Naive thymus-derived CD8-positive, alpha-beta T cell (primary cell): ENCODE data around the gene LMBR1. TPM values are rescaled to one million over a fixed set of nuclear protein-coding genes. Genes with fewer than 3 reads are reported as not detected.
A peak's percentile ranks its signal among the peaks of the same experiment; 100 is the strongest.

Source experiments
- ATAC-seq, 2 donors: fragments of 150-1000 bp; cut with Tn5 transposase in 1 of 2; sonication (Bioruptor Pico), chemical (Tn5 transposase) in 1 of 2; 1 replicate in 1 of 2; 2 replicates in 1 of 2; pipeline ENCODE4 v1.10.0; 2021; ENCODE audit warnings: mild to moderate bottlenecking in 2 of 2, moderate library complexity in 2 of 2
- POLR2A ChIA-PET: fragments of 350-600 bp; sonication (Branson Sonifier 250); formaldehyde crosslinking; loops from one replicate; lab custom pipeline; 2021; ENCODE audit warnings: antibody characterized with exemption; lab: Charles Lee
- DNase-seq, 10 donors: peaks; one replicate each; pipeline versions ENCODE4 v3.0.0 to v3.0.0-alpha.2; 2020 to 2022
- H3K27ac Mint-ChIP-seq, 10 donors: one replicate each; pipeline ENCODE4 v1.8.0; 2020 to 2022; ENCODE audit warnings: mild to moderate bottlenecking in 10 of 10, mixed read lengths in 10 of 10, moderate library complexity in 4 of 10, inconsistent platforms in 1 of 10
- H3K27me3 Mint-ChIP-seq, 5 donors: one replicate each; pipeline ENCODE4 v1.8.0; 2021 to 2022; ENCODE audit warnings: mixed read lengths in 5 of 5
- H3K36me3 Mint-ChIP-seq, 3 donors: one replicate each; pipeline ENCODE4 v1.8.0; 2020 to 2022; ENCODE audit warnings: mixed read lengths in 3 of 3, mild to moderate bottlenecking in 2 of 3, inconsistent platforms in 1 of 3
- H3K4me1 Mint-ChIP-seq, 4 donors: one replicate each; pipeline ENCODE4 v1.8.0; 2021 to 2022; ENCODE audit warnings: mixed read lengths in 4 of 4
- H3K4me3 Mint-ChIP-seq, 10 donors: one replicate each; pipeline ENCODE4 v1.8.0; 2020 to 2022; ENCODE audit warnings: mild to moderate bottlenecking in 10 of 10, mixed read lengths in 10 of 10, moderate library complexity in 6 of 10, inconsistent platforms in 1 of 10
- H3K9me3 Mint-ChIP-seq, 9 donors: one replicate each; pipeline ENCODE4 v1.8.0; 2020 to 2022; ENCODE audit warnings: mixed read lengths in 9 of 9, mild to moderate bottlenecking in 3 of 9, inconsistent platforms in 1 of 9, moderate library complexity in 1 of 9
- polyA plus RNA-seq, 3 donors: library from polyadenylated mRNA; unstranded; fragments of 300-500 nt; fragmentation: Illumina TruSeq; gene quantifications; one replicate each; pipeline ENCODE4 v1.2.3, GENCODE V29; 2021
- total RNA-seq, 8 experiments: library from RNA in 2 of 8; stranded (reverse) in 2 of 8; gene quantifications; one replicate each; pipeline ENCODE4 v1.2.3 and lab custom pipeline; 2021 to 2026

Gene LMBR1
- total and polyA plus RNA-seq, 5 experiments from 2014 or later = 41.9 to 157 (median 45.9) TPM

- POLR2A ChIA-PET = no interaction called here
- H3K36me3 Mint-ChIP-seq = peaks cover 31 to 68% (median 50%) of the 10 kb centered on the region in 3 donors
Measured at GRCh38 chr7:156759579-156760202, 133.3 kb downstream of the LMBR1 start.

GRCh38 chr7:156759143-156759542 lies 133.8 kb downstream of the LMBR1 start:
- H3K27me3 Mint-ChIP-seq = no peaks in the 10 kb centered on the region
- no peak overlapping the region for H3K27ac Mint-ChIP-seq
- peaks cover 31 to 65% (median 50%) of the 10 kb centered on the region in 3 donors for H3K36me3 Mint-ChIP-seq
- no peak for ATAC-seq
- peaks cover 0 to 13% (median 6%) of the 10 kb centered on the region in 9 donors for H3K9me3 Mint-ChIP-seq
- H3K4me3 Mint-ChIP-seq = no peak overlapping the region
- no peak for DNase-seq
- POLR2A ChIA-PET = no interaction called here
- H3K4me1 Mint-ChIP-seq = no peaks in the 10 kb centered on the region

More at GRCh38 chr7:156759579-156760202, 133.3 kb downstream of the LMBR1 start:
- H3K27ac Mint-ChIP-seq = no peak overlapping the region
- H3K27me3 Mint-ChIP-seq = no peaks in the 10 kb centered on the region
- no peak for DNase-seq
- H3K9me3 Mint-ChIP-seq = peaks cover 0 to 13% (median 6%) of the 10 kb centered on the region in 9 donors
- no peak for ATAC-seq
- H3K4me1 Mint-ChIP-seq = no peaks in the 10 kb centered on the region
- H3K4me3 Mint-ChIP-seq = no peak overlapping the region

- POLR2A ChIA-PET = no interaction called here
- H3K4me3 Mint-ChIP-seq = no peak overlapping the region
- H3K9me3 Mint-ChIP-seq = no peaks in the 10 kb centered on the region
- no peaks in the 10 kb centered on the region for H3K27me3 Mint-ChIP-seq
- no peak for ATAC-seq
- DNase-seq = no peak
- H3K36me3 Mint-ChIP-seq = peaks cover 11 to 33% (median 22%) of the 10 kb centered on the region in 3 donors
- peaks cover 0 to 3% (median 1%) of the 10 kb centered on the region in 4 donors for H3K4me1 Mint-ChIP-seq
- H3K27ac Mint-ChIP-seq = peak overlapping the region in 1 of 10 donors; percentile 38
Measured at GRCh38 chr7:156754201-156754600, 138.8 kb downstream of the LMBR1 start.

GRCh38 chr7:156753630-156754029 lies 139.4 kb downstream of the LMBR1 start:
- Mint-ChIP-seq H3K4me3 (no peak overlapping the region), H3K36me3 (peaks cover 12 to 32% (median 21%) of the 10 kb centered on the region in 3 donors)

GRCh38 chr7:156753229-156753560 lies 139.8 kb downstream of the LMBR1 start:
- Mint-ChIP-seq H3K4me1 (peaks cover 0 to 5% (median 1%) of the 10 kb centered on the region in 4 donors), H3K27me3 (no peaks in the 10 kb centered on the region), H3K36me3 (peaks cover 9 to 30% (median 19%) of the 10 kb centered on the region in 3 donors), H3K4me3 (no peak overlapping the region), H3K27ac (no peak overlapping the region), H3K9me3 (no peaks in the 10 kb centered on the region)
- ATAC-seq (no peak), DNase-seq (no peak)
- POLR2A ChIA-PET = no interaction called here

More at GRCh38 chr7:156753630-156754029, 139.4 kb downstream of the LMBR1 start:
- ATAC-seq = no peak
- peaks cover 0 to 3% (median 1%) of the 10 kb centered on the region in 4 donors for H3K4me1 Mint-ChIP-seq
- DNase-seq = no peak
- POLR2A ChIA-PET = no interaction called here
- H3K27ac Mint-ChIP-seq = peak overlapping the region in 1 of 10 donors; percentile 58
- H3K9me3 Mint-ChIP-seq = no peaks in the 10 kb centered on the region
- H3K27me3 Mint-ChIP-seq = no peaks in the 10 kb centered on the region

GRCh38 chr7:156752367-156753228 lies 140.4 kb downstream of the LMBR1 start:
- Mint-ChIP-seq H3K36me3 (peaks cover 9 to 29% (median 19%) of the 10 kb centered on the region in 3 donors), H3K4me1 (peaks cover 0 to 5% (median 1%) of the 10 kb centered on the region in 4 donors), H3K9me3 (no peaks in the 10 kb centered on the region), H3K4me3 (no peak overlapping the region), H3K27me3 (no peaks in the 10 kb centered on the region), H3K27ac (no peak overlapping the region)
- DNase-seq (no peak), ATAC-seq (no peak)
- POLR2A ChIA-PET = no interaction called here

DNA sequence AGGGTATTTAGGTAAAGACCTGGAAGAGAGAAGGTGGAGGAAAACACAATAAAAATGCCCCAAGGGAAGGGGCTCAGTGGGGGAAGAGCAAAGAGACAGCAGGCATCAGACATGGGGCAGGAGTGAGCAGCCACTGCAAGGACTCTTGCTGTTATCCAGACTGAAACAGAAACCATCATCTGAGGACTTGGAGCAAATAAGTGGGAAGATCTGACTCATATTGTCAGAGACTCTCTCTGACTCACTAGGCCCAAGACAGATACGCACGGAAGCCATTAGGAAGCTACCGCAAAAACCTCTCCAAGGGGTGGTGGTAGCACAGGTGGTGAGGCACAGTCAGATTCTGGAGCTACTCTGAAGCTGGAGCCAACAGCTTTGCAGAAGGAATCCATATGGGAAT lies 141.7 kb downstream of the LMBR1 start:
- peak overlapping the region in 1 of 10 donors; percentile 27 for H3K27ac Mint-ChIP-seq
- H3K27me3 Mint-ChIP-seq = no peaks in the 10 kb centered on the region
- H3K4me1 Mint-ChIP-seq = peaks cover 0 to 5% (median 1%) of the 10 kb centered on the region in 4 donors
- H3K4me3 Mint-ChIP-seq = no peak overlapping the region
- POLR2A ChIA-PET = no interaction called here
- ATAC-seq = no peak
- H3K36me3 Mint-ChIP-seq = peaks cover 9 to 25% (median 19%) of the 10 kb centered on the region in 3 donors
- H3K9me3 Mint-ChIP-seq = no peaks in the 10 kb centered on the region
- no peak for DNase-seq

DNA sequence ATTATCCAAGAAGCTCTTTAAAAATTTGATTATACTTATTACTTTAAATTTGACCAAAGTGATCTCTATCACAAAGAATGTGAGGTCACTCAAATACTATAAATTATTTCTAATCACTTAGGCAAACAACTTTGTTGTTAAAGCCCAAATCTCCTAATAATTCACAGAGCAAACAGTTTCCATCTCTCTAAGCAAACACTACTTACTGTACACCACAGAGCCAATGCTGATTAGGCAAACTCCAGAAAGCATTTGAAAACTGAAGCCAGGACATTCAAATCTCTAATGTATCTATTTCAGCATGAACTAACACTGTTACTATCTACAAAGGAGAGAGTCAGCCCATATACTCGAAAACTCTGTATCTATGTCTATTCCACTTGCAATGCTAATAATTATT lies 145.3 kb downstream of the LMBR1 start:
- Mint-ChIP-seq H3K36me3 (peaks cover 30 to 37% (median 31%) of the 10 kb centered on the region in 3 donors), H3K27me3 (no peaks in the 10 kb centered on the region), H3K9me3 (peaks cover 0 to 11% (median 0%) of the 10 kb centered on the region in 9 donors), H3K4me3 (no peak overlapping the region), H3K4me1 (peaks cover 0 to 8% (median 3%) of the 10 kb centered on the region in 4 donors), H3K27ac (no peak overlapping the region)
- POLR2A ChIA-PET = no interaction called here
- ATAC-seq (no peak), DNase-seq (no peak)

DNA sequence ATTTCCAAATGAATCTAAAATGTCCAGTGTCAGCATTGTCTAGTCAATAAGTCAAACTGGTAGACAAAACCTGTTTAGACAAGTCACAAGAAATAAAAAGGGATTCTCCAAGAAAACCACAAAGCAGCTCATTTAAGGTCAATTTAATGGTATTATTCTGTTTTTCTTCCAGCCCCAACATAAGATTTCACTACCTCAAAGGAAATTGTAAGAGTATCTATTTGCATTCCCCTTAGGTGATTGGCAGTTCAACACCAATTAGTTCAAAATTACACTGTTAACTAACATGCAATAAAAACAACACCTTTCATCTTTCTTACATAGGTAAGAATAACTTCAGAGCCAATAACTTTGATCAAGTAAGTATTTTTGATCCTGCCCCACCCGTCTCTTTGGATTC lies 146.1 kb downstream of the LMBR1 start:
- H3K9me3 Mint-ChIP-seq = peaks cover 0 to 19% (median 3%) of the 10 kb centered on the region in 9 donors
- POLR2A ChIA-PET = no interaction called here
- peaks cover 39 to 45% (median 40%) of the 10 kb centered on the region in 3 donors for H3K36me3 Mint-ChIP-seq
- ATAC-seq (no peak), DNase-seq (no peak)
- H3K27me3 Mint-ChIP-seq = no peaks in the 10 kb centered on the region
- no peak overlapping the region for H3K27ac Mint-ChIP-seq
- H3K4me3 Mint-ChIP-seq = no peak overlapping the region
- peaks cover 0 to 9% (median 5%) of the 10 kb centered on the region in 4 donors for H3K4me1 Mint-ChIP-seq

DNA sequence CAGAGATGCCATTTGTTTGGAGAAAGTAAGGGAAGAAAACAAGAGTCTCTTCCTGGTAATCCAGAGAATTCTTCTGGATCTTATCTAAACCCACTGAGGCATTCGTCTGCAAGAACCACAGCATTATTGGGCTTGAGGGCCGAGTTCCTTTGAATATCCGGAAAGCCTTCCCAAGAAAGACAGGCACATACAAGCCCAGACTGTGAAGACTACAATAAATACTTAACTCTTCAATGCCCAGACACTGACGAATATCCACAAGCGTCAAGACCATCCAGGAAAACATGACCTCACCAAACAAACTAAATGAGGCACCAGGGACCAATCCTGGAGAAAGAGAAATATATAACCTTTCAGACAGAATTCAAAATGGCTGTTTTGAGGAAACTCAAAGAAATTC lies 153.4 kb downstream of the LMBR1 start:
- ATAC-seq (no peak), DNase-seq (no peak)
- H3K4me1 Mint-ChIP-seq = peaks cover 3 to 10% (median 7%) of the 10 kb centered on the region in 4 donors
- POLR2A ChIA-PET = no interaction called here
- H3K9me3 Mint-ChIP-seq = peaks cover 12 to 48% (median 25%) of the 10 kb centered on the region in 9 donors
- no peak overlapping the region for H3K27ac Mint-ChIP-seq
- peaks cover 61 to 69% (median 65%) of the 10 kb centered on the region in 3 donors for H3K36me3 Mint-ChIP-seq
- H3K4me3 Mint-ChIP-seq = no peak overlapping the region
- no peaks in the 10 kb centered on the region for H3K27me3 Mint-ChIP-seq

DNA sequence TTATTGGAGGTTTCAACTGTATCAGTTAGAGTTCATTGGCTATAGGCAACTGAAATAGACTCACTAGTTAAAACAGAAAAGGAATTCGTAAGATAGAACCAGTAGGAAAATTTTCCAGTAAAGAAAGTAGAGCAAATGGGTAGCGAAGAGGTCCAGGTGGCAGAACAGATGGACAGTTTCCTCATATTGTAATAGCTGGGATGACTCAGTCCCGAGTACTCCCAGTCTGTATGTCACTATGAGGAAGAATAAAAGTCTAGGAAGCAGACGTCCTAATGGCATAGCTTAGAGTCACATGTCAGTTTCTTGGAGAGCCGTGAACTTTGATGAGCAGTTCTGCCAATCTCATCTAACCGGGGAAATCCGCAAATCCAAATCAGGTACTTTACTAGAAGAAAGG lies 157.1 kb downstream of the LMBR1 start:
- no peak for DNase-seq
- no peak overlapping the region for H3K4me3 Mint-ChIP-seq
- peaks cover 12 to 48% (median 39%) of the 10 kb centered on the region in 9 donors for H3K9me3 Mint-ChIP-seq
- H3K27me3 Mint-ChIP-seq = no peaks in the 10 kb centered on the region
- peaks cover 0 to 6% (median 4%) of the 10 kb centered on the region in 4 donors for H3K4me1 Mint-ChIP-seq
- H3K27ac Mint-ChIP-seq = no peak overlapping the region
- H3K36me3 Mint-ChIP-seq = peaks cover 69 to 75% (median 71%) of the 10 kb centered on the region in 3 donors
- no peak for ATAC-seq
- POLR2A ChIA-PET = no interaction called here

- Mint-ChIP-seq H3K27ac (no peak overlapping the region), H3K9me3 (peaks cover 12 to 48% (median 39%) of the 10 kb centered on the region in 9 donors), H3K4me1 (peaks cover 0 to 4% (median 0%) of the 10 kb centered on the region in 4 donors), H3K27me3 (no peaks in the 10 kb centered on the region), H3K4me3 (no peak overlapping the region), H3K36me3 (peaks cover 69 to 85% (median 74%) of the 10 kb centered on the region in 3 donors)
- no peak for ATAC-seq
- no peak for DNase-seq
- POLR2A ChIA-PET = no interaction called here
Measured at GRCh38 chr7:156733638-156734037, 159.3 kb downstream of the LMBR1 start.
